B cell (primary cell): ENCODE results near the gene FMNL3. TPM values are rescaled to one million over a fixed set of nuclear protein-coding genes. Genes with fewer than 3 reads are reported as not detected.

ENCODE experiments used
- ATAC-seq: fragments of 200-7000 bp; cut with Tn5 transposase; one replicate; pipeline ENCODE4 v1.10.0; 2021; ENCODE audit warnings: low read depth, mild to moderate bottlenecking, moderate number of reproducible peaks, moderate library complexity
- CTCF ChIA-PET: fragments of 350-600 bp; sonication (Branson Sonifier 250); formaldehyde crosslinking; loops from one replicate; lab custom pipeline; 2021; ENCODE audit warnings: antibody characterized with exemption, inconsistent platforms; lab: Charles Lee
- POLR2A ChIA-PET: fragments of 350-600 bp; sonication (Branson Sonifier 250); formaldehyde crosslinking; loops from one replicate; lab custom pipeline; 2021; ENCODE audit warnings: antibody characterized with exemption; lab: Charles Lee
- DNase-seq: peaks from one replicate; pipeline ENCODE4 v3.0.0; 2013
- H2AFZ ChIP-seq: 2 replicates; pipeline ENCODE4 v1.6.1; 2012; ENCODE audit warnings: mild to moderate bottlenecking, low read depth, low read length; ENCODE audit not compliant: insufficient read depth, poor library complexity, severe bottlenecking
- H3K27ac ChIP-seq, 2 donors: 1 replicate in 1 of 2; 2 replicates in 1 of 2; pipeline ENCODE4 v1.5.1; 2012 to 2013; ENCODE audit warnings: low read length in 2 of 2, mild to moderate bottlenecking in 2 of 2, moderate library complexity in 1 of 2
- H3K27me3 ChIP-seq, 4 experiments: fragments of 200-600 bp in 1 of 4; sonication (generic) in 1 of 4; replicated peaks in 1 of 4; 1 replicate in 2 of 4; 2 replicates in 2 of 4; pipeline versions ENCODE4 v1.6.1 to v1.7.0; 2013 to 2016; ENCODE audit warnings: low read length in 3 of 4, mild to moderate bottlenecking in 2 of 4, mixed read lengths in 1 of 4, moderate library complexity in 1 of 4; ENCODE audit not compliant: insufficient read depth in 4 of 4, control insufficient read depth in 3 of 4; ENCODE audit errors: control extremely low read depth in 1 of 4
- H3K36me3 ChIP-seq, 2 experiments: replicated peaks in 1 of 2; 1 replicate in 1 of 2; 2 replicates in 1 of 2; pipeline versions ENCODE4 v1.6.1 to v1.7.1; 2013; ENCODE audit warnings: low read length in 1 of 2; ENCODE audit not compliant: insufficient read depth in 2 of 2, control insufficient read depth in 1 of 2; ENCODE audit errors: control extremely low read depth in 1 of 2, extremely low read depth in 1 of 2
- H3K4me1 ChIP-seq, 2 donors: fragments of 200-600 bp in 1 of 2; sonication (generic) in 1 of 2; 1 replicate in 1 of 2; 2 replicates in 1 of 2; pipeline versions ENCODE4 v1.5.1 to v1.6.1; 2013 to 2017; ENCODE audit warnings: low read length in 2 of 2; ENCODE audit not compliant: control insufficient read depth in 2 of 2, insufficient read depth in 2 of 2
- H3K4me2 ChIP-seq: replicated peaks from 2 replicates; pipeline ENCODE3; 2012; ENCODE audit warnings: mild to moderate bottlenecking, low read depth, low read length; ENCODE audit not compliant: poor library complexity, severe bottlenecking
- H3K4me3 ChIP-seq, 5 experiments: fragments of 200-600 bp in 1 of 5; sonication (generic) in 1 of 5; 1 replicate in 3 of 5; 2 replicates in 2 of 5; pipeline versions ENCODE4 v1.5.1 to v1.7.0; 2011 to 2016; ENCODE audit warnings: low read length in 4 of 5, mild to moderate bottlenecking in 4 of 5, low read depth in 2 of 5, control low read depth in 1 of 5, moderate library complexity in 1 of 5; ENCODE audit not compliant: insufficient read depth in 1 of 5; ENCODE audit errors: control extremely low read depth in 1 of 5, extremely low read depth in 1 of 5
- H3K79me2 ChIP-seq: fragments of 200-600 bp; sonication (generic); one replicate; pipeline ENCODE4 v1.6.0; 2016; ENCODE audit warnings: low read length; ENCODE audit not compliant: control insufficient read depth, insufficient read depth
- H3K9ac ChIP-seq: fragments of 200-600 bp; sonication (generic); 2 replicates; pipeline ENCODE4 v1.6.1; 2017; ENCODE audit warnings: mild to moderate bottlenecking, low read length, moderate library complexity
- H3K9me3 ChIP-seq, 3 donors: one replicate each; pipeline versions ENCODE4 v1.6.1 to v1.7.1; 2013; ENCODE audit warnings: low read length in 2 of 3; ENCODE audit not compliant: control insufficient read depth in 2 of 3, insufficient read depth in 1 of 3; ENCODE audit errors: control extremely low read depth in 1 of 3
- H4K20me1 ChIP-seq: 2 replicates; pipeline ENCODE4 v1.6.0; 2012; ENCODE audit warnings: mild to moderate bottlenecking, low read length; ENCODE audit not compliant: insufficient read depth, control insufficient read depth, poor library complexity, severe bottlenecking
- H3K27ac Mint-ChIP-seq: one replicate; pipeline ENCODE4 v1.8.0; 2021; ENCODE audit warnings: mixed read lengths
- H3K27me3 Mint-ChIP-seq: one replicate; pipeline ENCODE4 v1.8.0; 2021; ENCODE audit warnings: mixed read lengths
- H3K4me1 Mint-ChIP-seq: one replicate; pipeline ENCODE4 v1.8.0; 2021; ENCODE audit warnings: mixed read lengths
- H3K4me3 Mint-ChIP-seq: one replicate; pipeline ENCODE4 v1.8.0; 2021; ENCODE audit warnings: mixed read lengths
- H3K9me3 Mint-ChIP-seq: one replicate; pipeline ENCODE4 v1.8.0; 2022; ENCODE audit warnings: mixed read lengths; ENCODE audit not compliant: insufficient read depth
- CTCF ChIP-seq: fragments of 200-600 bp; IDR thresholded peaks from one replicate; pipeline ENCODE4 v1.8.0; 2022; ENCODE audit warnings: antibody characterized with exemption, mild to moderate bottlenecking
- EZH2 ChIP-seq: IDR thresholded peaks from 2 replicates; pipeline ENCODE4 v1.6.1; 2012; ENCODE audit warnings: borderline replicate concordance, low read depth, mild to moderate bottlenecking, moderate library complexity, low read length; ENCODE audit not compliant: insufficient read depth, poor library complexity, severe bottlenecking
- WGBS: methylation state at CpG from one replicate; pipeline ENCODE4 v1.1.5; 2013; ENCODE audit warnings: missing lambda C conversion rate; ENCODE audit not compliant: insufficient coverage; 5-methylcytosine and 5-hydroxymethylcytosine counted together
- intact Hi-C: fragments of 100-400 bp; cut with micrococcal nuclease; formaldehyde crosslinking; loops from one replicate; pipeline ENCODE4 v1.10.0; 2022
- polyA plus RNA-seq: library from polyadenylated mRNA; depleted of rRNA; stranded (reverse); fragments of >200 nt; gene quantifications from 2 replicates; pipeline ENCODE4 v1.2.3, GENCODE V29; 2012
- total RNA-seq, 2 donors: library from RNA; stranded (reverse); fragments of 120-200 nt in 1 of 2; gene quantifications; 1 replicate in 1 of 2; 2 replicates in 1 of 2; pipeline versions ENCODE4 v1.2.3 to v1.2.4, GENCODE V29; 2013 to 2022

FMNL3 gene
- total and polyA plus RNA-seq, 2 donors (not counting 1 experiment from before 2014, with no cell fraction given), result 19.3 to 69.9 TPM

GRCh38 chr12:49664167-49664566 lies 43.0 kb downstream of the FMNL3 start:
- Histone ChIP-seq H2AFZ (no peak overlapping the region), H3K4me2 (peak overlapping the region; percentile 35), H3K79me2 (peaks cover 99% of the 10 kb centered on the region), H3K9me3 (no peaks in the 10 kb centered on the region), H3K4me3 (no peak overlapping the region), H4K20me1 (no peaks in the 10 kb centered on the region), H3K36me3 (peaks cover 0 to 14% of the 10 kb centered on the region in 2 experiments), H3K27ac (peak overlapping the region in 1 of 2 donors; percentile 95), H3K4me1 (peaks cover 87 to 92% of the 10 kb centered on the region in 2 donors), H3K9ac (no peak overlapping the region), H3K27me3 (no peaks in the 10 kb centered on the region)
- intact Hi-C loops, result no loop called here
- ATAC-seq (no peak), DNase-seq (no peak)
- Mint-ChIP-seq H3K27me3 (no peaks in the 10 kb centered on the region), H3K4me3 (peak overlapping the region; percentile 56), H3K9me3 (no peaks in the 10 kb centered on the region), H3K27ac (peak overlapping the region; percentile 97), H3K4me1 (peaks cover 87% of the 10 kb centered on the region)
- ChIA-PET CTCF (interaction anchor here (1.7 to 12.1 kb wide), 6 partner anchors 10 to 77 kb away, joined by 7 to 164 read pairs (median 15); partner anchors contain the start of genes FMNL3 and TMBIM6), POLR2A (interaction anchor here (1.4 to 1.7 kb wide), 3 partner anchors 9 to 77 kb away, joined by 3 to 9 read pairs (median 7); partner anchors contain the start of genes FMNL3 and TMBIM6)
- no peak for TF ChIP-seq CTCF
- TF ChIP-seq EZH2, result no peak
- WGBS, result 100% methylated on average over 1 of the region's 4 CpGs
